Gastrocnemius medialis (tissue), 4 donors: ENCODE data around the gene TADA2A. TPM values are rescaled to one million over a fixed set of nuclear protein-coding genes. Genes with fewer than 3 reads are reported as not detected.

Experiments
- ATAC-seq, 2 donors: fragments of 150-250 bp; one replicate each; pipeline ENCODE4 v1.9.1; 2016
- DNase-seq, 2 donors: peaks; one replicate each; pipeline ENCODE4 v3.0.0-alpha.2; 2019
- H3K27ac ChIP-seq, 4 donors: fragments of 200-600 bp; sonication (generic); 1 replicate in 1 of 4; 2 replicates in 3 of 4; pipeline ENCODE4 v1.5.1; 2016 to 2018; ENCODE audit warnings: mild to moderate bottlenecking in 2 of 4, moderate library complexity in 1 of 4
- H3K27me3 ChIP-seq, 3 donors: fragments of 200-600 bp; sonication (generic) in 2 of 3; 1 replicate in 1 of 3; 2 replicates in 2 of 3; pipeline versions ENCODE4 v1.5.1 to v1.6.0; 2016 to 2019; ENCODE audit warnings: mild to moderate bottlenecking in 1 of 3, moderate library complexity in 1 of 3
- H3K36me3 ChIP-seq, 2 donors: fragments of 200-600 bp; sonication (generic) in 1 of 2; one replicate each; pipeline ENCODE4 v1.5.1; 2017 to 2018
- H3K4me1 ChIP-seq, 2 donors: fragments of 200-600 bp; sonication (generic) in 1 of 2; one replicate each; pipeline ENCODE4 v1.5.1; 2016 to 2017; ENCODE audit warnings: mild to moderate bottlenecking in 2 of 2
- H3K4me3 ChIP-seq, 4 donors: fragments of 200-600 bp; sonication (generic) in 3 of 4; 1 replicate in 1 of 4; 2 replicates in 3 of 4; pipeline ENCODE4 v1.5.1; 2016 to 2019; ENCODE audit warnings: mild to moderate bottlenecking in 2 of 4
- H3K9me3 ChIP-seq, 3 donors: fragments of 200-600 bp; sonication (generic) in 2 of 3; 1 replicate in 1 of 3; 2 replicates in 2 of 3; pipeline ENCODE4 v1.5.1; 2016 to 2019
- CTCF ChIP-seq, 5 experiments: fragments of 450-650 bp in 3 of 5; fragments of 200-600 bp in 2 of 5; sonication (generic) in 2 of 5; IDR thresholded peaks in 4 of 5; conservative IDR thresholded peaks in 1 of 5; 1 replicate in 4 of 5; 2 replicates in 1 of 5; pipeline ENCODE4 v1.5.1; 2016 to 2019; ENCODE audit warnings: antibody characterized with exemption in 5 of 5, mild to moderate bottlenecking in 3 of 5, moderate library complexity in 3 of 5
- POLR2A ChIP-seq, 2 donors: fragments of 450-650 bp; IDR thresholded peaks; one replicate each; pipeline ENCODE4 v1.6.1; 2017; ENCODE audit warnings: antibody characterized with exemption in 2 of 2, mild to moderate bottlenecking in 2 of 2, moderate library complexity in 2 of 2
- in situ Hi-C, 4 donors: fragments of 200-750 bp; cut with MboI; loops; one replicate each; pipeline versions ENCODE4 v1.15.0 to v1.8.0; 2017; ENCODE audit warnings: low sequenced_read_pairs in 4 of 4
- intact Hi-C: fragments of 100-400 bp; cut with DNase I; formaldehyde crosslinking; loops from one replicate; pipeline ENCODE4 v1.15.1; 2023; ENCODE audit warnings: low total_unique reads
- total RNA-seq, 4 donors: library from RNA; depleted of rRNA; stranded (reverse); fragments of >200 nt; gene quantifications; one replicate each; pipeline versions ENCODE4 v1.1.0 to v1.2.3, GENCODE V29; 2016

Gene TADA2A
- total RNA-seq, 4 donors from 2014 or later: 9.7 to 18.4 (median 14.8) TPM

DNA sequence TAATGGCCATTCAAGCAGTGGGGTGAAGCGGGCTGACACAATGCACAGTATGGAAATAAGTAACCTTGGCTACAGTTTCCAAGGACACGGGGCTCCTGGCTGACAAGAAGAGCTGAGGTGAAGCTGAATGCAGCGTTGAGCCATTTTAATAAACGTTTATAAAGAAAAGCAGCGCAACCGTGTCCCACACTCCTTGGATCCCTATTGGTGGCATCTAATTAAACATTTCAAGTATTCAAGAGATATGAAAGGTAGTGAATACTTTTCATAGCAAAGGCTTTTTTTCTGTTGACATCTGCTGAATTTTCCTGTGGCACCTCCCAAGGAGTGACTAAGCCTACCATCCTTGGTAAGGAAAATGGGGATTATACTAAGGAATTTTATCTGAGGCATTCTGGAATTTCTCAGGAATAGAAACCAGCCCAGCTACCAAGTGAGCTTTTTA, 109.5 kb downstream of the TADA2A start:
- in situ Hi-C loops (no loop called here), intact Hi-C loops (no loop called here)
- no peak overlapping the region for H3K27ac ChIP-seq
- no peak overlapping the region for H3K4me3 ChIP-seq
- no peaks in the 10 kb centered on the region for H3K9me3 ChIP-seq
- no peak for DNase-seq
- peaks cover 0 to 63% of the 10 kb centered on the region in 2 donors for H3K36me3 ChIP-seq
- H3K4me1 ChIP-seq: no peaks in the 10 kb centered on the region
- no peak for ATAC-seq
- H3K27me3 ChIP-seq: no peaks in the 10 kb centered on the region
- no peak for TF ChIP-seq CTCF (IDR thresholded peaks at IDR 0.05 in 4 of 5, conservative IDR thresholded peaks at IDR 0.05 in 1 of 5)
- no peak for TF ChIP-seq POLR2A (IDR thresholded peaks at IDR 0.05)

GRCh38 chr17:37517881-37518280, 111.2 kb downstream of the TADA2A start:
- H3K9me3 ChIP-seq: no peaks in the 10 kb centered on the region
- DNase-seq: no peak
- no peak for TF ChIP-seq POLR2A (IDR thresholded peaks at IDR 0.05)
- TF ChIP-seq CTCF (IDR thresholded peaks at IDR 0.05 in 4 of 5, conservative IDR thresholded peaks at IDR 0.05 in 1 of 5): no peak
- no peaks in the 10 kb centered on the region for H3K27me3 ChIP-seq
- in situ Hi-C loops: no loop called here
- H3K4me1 ChIP-seq: no peaks in the 10 kb centered on the region
- ATAC-seq: no peak
- no peak overlapping the region for H3K27ac ChIP-seq
- no peak overlapping the region for H3K4me3 ChIP-seq
- intact Hi-C loops: no loop called here
- H3K36me3 ChIP-seq: peaks cover 0 to 55% of the 10 kb centered on the region in 2 donors

DNA sequence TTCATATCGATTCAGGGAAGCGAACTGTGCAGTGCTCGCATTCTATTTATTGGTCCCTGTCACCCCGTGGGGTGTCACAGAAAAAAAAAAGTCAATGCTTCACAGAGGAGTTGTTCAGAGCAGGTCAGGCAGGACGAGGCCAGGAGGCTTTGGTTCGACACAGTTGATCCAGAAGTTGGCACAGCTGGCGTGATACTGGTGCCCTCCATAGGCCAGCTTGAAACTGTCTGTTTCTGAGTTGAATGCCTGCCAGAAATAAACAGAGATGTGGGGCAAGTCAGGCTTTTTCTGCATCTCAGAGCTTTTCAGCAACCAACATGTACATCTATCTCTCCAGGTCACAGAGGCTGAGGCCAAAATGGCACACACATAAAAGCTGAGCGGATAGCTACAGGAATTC, 112.1 kb downstream of the TADA2A start:
- in situ Hi-C loops (no loop called here), intact Hi-C loops (no loop called here)
- no peak overlapping the region for H3K27ac ChIP-seq
- DNase-seq: no peak
- no peaks in the 10 kb centered on the region for H3K27me3 ChIP-seq
- no peak overlapping the region for H3K4me3 ChIP-seq
- peaks cover 0 to 53% of the 10 kb centered on the region in 2 donors for H3K36me3 ChIP-seq
- H3K9me3 ChIP-seq: no peaks in the 10 kb centered on the region
- TF ChIP-seq POLR2A (IDR thresholded peaks at IDR 0.05) (no peak), CTCF (IDR thresholded peaks at IDR 0.05 in 4 of 5, conservative IDR thresholded peaks at IDR 0.05 in 1 of 5) (no peak)
- no peaks in the 10 kb centered on the region for H3K4me1 ChIP-seq
- ATAC-seq: no peak

- DNase-seq (no peak), ATAC-seq (no peak)
- Histone ChIP-seq H3K4me3 (no peak overlapping the region), H3K36me3 (peaks cover 0 to 52% of the 10 kb centered on the region in 2 donors), H3K4me1 (no peaks in the 10 kb centered on the region), H3K27me3 (no peaks in the 10 kb centered on the region), H3K9me3 (no peaks in the 10 kb centered on the region), H3K27ac (no peak overlapping the region)
- intact Hi-C loops (no loop called here), in situ Hi-C loops (no loop called here)
- TF ChIP-seq CTCF (IDR thresholded peaks at IDR 0.05 in 4 of 5, conservative IDR thresholded peaks at IDR 0.05 in 1 of 5) (no peak), POLR2A (IDR thresholded peaks at IDR 0.05) (no peak)
Measured at GRCh38 chr17:37519251-37519985, 112.7 kb downstream of the TADA2A start.
